Mesendoderm (in vitro differentiated cells): ENCODE data around the gene ZNF503.

Experiments used
- DNase-seq: peaks from one replicate; pipeline ENCODE4 v3.0.0; 2013
- H2AK5ac ChIP-seq: 2 replicates; pipeline ENCODE4 v1.6.1; 2013; ENCODE audit warnings: low read length, inconsistent platforms
- H2BK120ac ChIP-seq: 2 replicates; pipeline ENCODE4 v1.6.1; 2013; ENCODE audit warnings: low read depth, mild to moderate bottlenecking, low read length, moderate library complexity, mixed read lengths
- H2BK15ac ChIP-seq: replicated peaks from 2 replicates; pipeline ENCODE4 v1.6.1; 2013; ENCODE audit warnings: low read depth, mild to moderate bottlenecking, moderate library complexity
- H2BK5ac ChIP-seq: 2 replicates; pipeline ENCODE4 v1.6.1; 2013; ENCODE audit warnings: low read length, inconsistent platforms
- H3K18ac ChIP-seq: 2 replicates; pipeline ENCODE4 v1.6.1; 2013; ENCODE audit warnings: mild to moderate bottlenecking, low read length, mixed read lengths
- H3K23ac ChIP-seq: one replicate; pipeline ENCODE4 v1.6.1; 2013; ENCODE audit warnings: low read length
- H3K27ac ChIP-seq: 2 replicates; pipeline ENCODE4 v1.5.1; 2013; ENCODE audit warnings: low read depth, mild to moderate bottlenecking, inconsistent platforms, low read length, moderate library complexity
- H3K27me3 ChIP-seq: 2 replicates; pipeline ENCODE4 v1.6.1; 2013; ENCODE audit warnings: low read length, control low read depth, mild to moderate bottlenecking, inconsistent platforms; ENCODE audit not compliant: insufficient read depth, poor library complexity
- H3K36me3 ChIP-seq: 2 replicates; pipeline ENCODE4 v1.6.1; 2013; ENCODE audit warnings: low read length, inconsistent platforms; ENCODE audit not compliant: control insufficient read depth, insufficient read depth
- H3K4ac ChIP-seq: one replicate; pipeline ENCODE4 v1.6.1; 2013; ENCODE audit warnings: low read depth, mild to moderate bottlenecking, low read length, moderate library complexity
- H3K4me1 ChIP-seq: 2 replicates; pipeline ENCODE4 v1.6.1; 2013; ENCODE audit warnings: low read depth, low read length, inconsistent platforms; ENCODE audit not compliant: control insufficient read depth
- H3K4me2 ChIP-seq: 2 replicates; pipeline ENCODE4 v1.6.1; 2013; ENCODE audit warnings: low read length
- H3K4me3 ChIP-seq: 2 replicates; pipeline ENCODE4 v1.5.1; 2013; ENCODE audit warnings: mild to moderate bottlenecking, low read length
- H3K56ac ChIP-seq: one replicate; pipeline ENCODE4 v1.6.1; 2013; ENCODE audit warnings: low read length
- H3K79me1 ChIP-seq: 2 replicates; pipeline ENCODE4 v1.6.1; 2013; ENCODE audit warnings: low read length, inconsistent platforms
- H3K79me2 ChIP-seq: 2 replicates; pipeline ENCODE4 v1.6.1; 2013; ENCODE audit warnings: mild to moderate bottlenecking, low read length; ENCODE audit not compliant: control insufficient read depth, insufficient read depth
- H3K9ac ChIP-seq: 2 replicates; pipeline ENCODE4 v1.6.1; 2013; ENCODE audit warnings: low read length, inconsistent platforms
- H4K5ac ChIP-seq: one replicate; pipeline ENCODE4 v1.6.1; 2013; ENCODE audit warnings: low read length
- H4K8ac ChIP-seq: one replicate; pipeline ENCODE4 v1.6.1; 2013; ENCODE audit warnings: low read depth, mild to moderate bottlenecking, control low read depth, low read length, moderate library complexity
- WGBS: extraction: QIAGEN DNeasy Blood & Tissue Kit; methylation state at CpG from one replicate; pipeline ENCODE4 v1.1.7; 2013; ENCODE audit warnings: low lambda C conversion rate, missing lambda C conversion rate; ENCODE audit not compliant: insufficient coverage; ENCODE audit errors: extremely low coverage; 5-methylcytosine and 5-hydroxymethylcytosine counted together

ZNF503 gene

GRCh38 chr10:75430000-75430763 lies 28.6 kb upstream of the ZNF503 start:
- H3K4me1 ChIP-seq, result peaks cover 13% of the 10 kb centered on the region
- H3K4me2 ChIP-seq, result no peak overlapping the region
- H2BK5ac ChIP-seq, result no peak overlapping the region
- DNase-seq, result peak; percentile 90
- H4K5ac ChIP-seq, result no peak overlapping the region
- H3K36me3 ChIP-seq, result no peaks in the 10 kb centered on the region
- H3K23ac ChIP-seq, result no peak overlapping the region
- H3K56ac ChIP-seq, result no peak overlapping the region
- H2AK5ac ChIP-seq, result no peak overlapping the region
- H3K27ac ChIP-seq, result no peak overlapping the region
- no peak overlapping the region for H2BK15ac ChIP-seq
- no peak overlapping the region for H2BK120ac ChIP-seq
- no peak overlapping the region for H3K18ac ChIP-seq
- H3K27me3 ChIP-seq, result peaks cover 35% of the 10 kb centered on the region
- H3K9ac ChIP-seq, result no peak overlapping the region
- no CpG with 5 or more reads among the region's 9 CpGs for WGBS
- H3K4ac ChIP-seq, result no peak overlapping the region
- no peak overlapping the region for H3K4me3 ChIP-seq
- H3K79me1 ChIP-seq, result no peaks in the 10 kb centered on the region
- H4K8ac ChIP-seq, result no peak overlapping the region
- no peaks in the 10 kb centered on the region for H3K79me2 ChIP-seq

- Histone ChIP-seq H2BK15ac (no peak overlapping the region), H2BK5ac (no peak overlapping the region), H2AK5ac (no peak overlapping the region), H3K56ac (no peak overlapping the region), H3K79me1 (no peaks in the 10 kb centered on the region), H4K5ac (no peak overlapping the region), H4K8ac (no peak overlapping the region), H3K36me3 (no peaks in the 10 kb centered on the region), H3K4ac (no peak overlapping the region), H3K27me3 (peaks cover 31% of the 10 kb centered on the region), H3K23ac (no peak overlapping the region), H3K9ac (no peak overlapping the region), H3K18ac (no peak overlapping the region), H3K4me3 (no peak overlapping the region), H3K4me2 (no peak overlapping the region), H3K27ac (no peak overlapping the region), H2BK120ac (no peak overlapping the region), H3K4me1 (peaks cover 13% of the 10 kb centered on the region), H3K79me2 (no peaks in the 10 kb centered on the region)
- DNase-seq, result no peak
- no CpG with 5 or more reads among the region's 5 CpGs for WGBS
These were observed 27.7 kb upstream of the ZNF503 start for GRCh38 chr10:75429159-75429827.

GRCh38 chr10:75428434-75429158 lies 27.0 kb upstream of the ZNF503 start:
- Histone ChIP-seq H3K23ac (no peak overlapping the region), H3K4me3 (no peak overlapping the region), H4K8ac (no peak overlapping the region), H2BK5ac (no peak overlapping the region), H2AK5ac (no peak overlapping the region), H3K4ac (no peak overlapping the region), H3K9ac (no peak overlapping the region), H3K27ac (no peak overlapping the region), H2BK120ac (no peak overlapping the region), H3K27me3 (peaks cover 25% of the 10 kb centered on the region), H3K36me3 (no peaks in the 10 kb centered on the region), H3K4me2 (no peak overlapping the region), H4K5ac (no peak overlapping the region), H3K79me2 (no peaks in the 10 kb centered on the region), H3K4me1 (peaks cover 13% of the 10 kb centered on the region), H3K79me1 (no peaks in the 10 kb centered on the region), H3K18ac (no peak overlapping the region), H3K56ac (no peak overlapping the region), H2BK15ac (no peak overlapping the region)
- no peak for DNase-seq
- WGBS, result no CpG with 5 or more reads among the region's 9 CpGs

DNA sequence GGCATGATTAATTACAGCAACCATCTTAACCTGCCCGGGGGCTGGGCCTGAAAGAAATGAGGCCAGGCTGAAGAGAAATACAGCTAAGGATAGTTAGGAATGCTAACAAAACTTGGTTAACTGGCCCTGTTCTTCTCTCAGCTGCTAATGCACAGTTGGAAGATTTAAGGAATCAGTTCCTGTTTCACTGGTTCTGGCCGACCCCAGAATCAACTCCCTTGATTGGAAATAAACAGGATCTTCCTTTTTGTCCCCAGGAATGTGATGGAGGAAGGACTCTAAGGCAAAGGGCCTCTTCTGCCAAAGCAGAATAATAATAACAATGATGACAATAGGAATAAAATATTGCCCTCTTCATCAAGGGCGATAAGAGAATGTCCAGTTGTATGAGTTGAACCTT lies 26.4 kb upstream of the ZNF503 start:
- Histone ChIP-seq H2AK5ac (no peak overlapping the region), H3K79me1 (no peaks in the 10 kb centered on the region), H3K4ac (no peak overlapping the region), H3K23ac (no peak overlapping the region), H3K79me2 (no peaks in the 10 kb centered on the region), H3K27ac (no peak overlapping the region), H3K56ac (no peak overlapping the region), H3K36me3 (no peaks in the 10 kb centered on the region), H3K4me3 (no peak overlapping the region), H2BK5ac (no peak overlapping the region), H2BK120ac (no peak overlapping the region), H3K9ac (no peak overlapping the region), H3K27me3 (peaks cover 21% of the 10 kb centered on the region), H2BK15ac (no peak overlapping the region), H4K5ac (no peak overlapping the region), H4K8ac (no peak overlapping the region), H3K4me1 (peaks cover 11% of the 10 kb centered on the region), H3K4me2 (no peak overlapping the region), H3K18ac (no peak overlapping the region)
- no CpG with 5 or more reads among the region's 3 CpGs for WGBS
- DNase-seq, result no peak

DNA sequence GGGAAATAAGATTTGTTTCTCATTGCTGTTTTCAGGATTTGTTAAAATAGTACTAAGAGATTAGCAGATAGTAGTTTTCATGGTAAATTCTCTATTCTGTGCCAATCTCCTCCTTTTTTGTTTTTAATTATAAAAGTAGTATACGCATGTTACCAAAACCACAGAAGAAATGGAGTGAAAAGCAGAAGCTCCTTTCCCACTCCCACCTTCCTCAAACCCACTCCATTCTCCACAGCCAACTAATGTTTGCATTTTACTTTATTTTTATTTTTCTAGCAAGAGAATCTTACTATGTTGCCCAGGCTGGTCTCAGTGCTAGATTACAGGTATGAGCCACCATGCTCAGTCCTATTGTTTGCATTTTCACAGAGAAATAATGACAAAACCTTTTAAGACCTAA lies 25.3 kb upstream of the ZNF503 start:
- H3K9ac ChIP-seq, result no peak overlapping the region
- H3K79me1 ChIP-seq, result no peaks in the 10 kb centered on the region
- H3K79me2 ChIP-seq, result no peaks in the 10 kb centered on the region
- no peak overlapping the region for H4K5ac ChIP-seq
- no peaks in the 10 kb centered on the region for H3K36me3 ChIP-seq
- H3K4me1 ChIP-seq, result peaks cover 9% of the 10 kb centered on the region
- no peak overlapping the region for H3K27ac ChIP-seq
- no peak overlapping the region for H2BK15ac ChIP-seq
- no peak overlapping the region for H3K4ac ChIP-seq
- no peak overlapping the region for H3K23ac ChIP-seq
- no peak overlapping the region for H2BK5ac ChIP-seq
- H4K8ac ChIP-seq, result no peak overlapping the region
- H2BK120ac ChIP-seq, result no peak overlapping the region
- H3K18ac ChIP-seq, result no peak overlapping the region
- no peak for DNase-seq
- H3K27me3 ChIP-seq, result peaks cover 13% of the 10 kb centered on the region
- no peak overlapping the region for H3K4me2 ChIP-seq
- no peak overlapping the region for H3K4me3 ChIP-seq
- H2AK5ac ChIP-seq, result no peak overlapping the region
- no CpG with 5 or more reads among the region's 1 CpG for WGBS
- H3K56ac ChIP-seq, result no peak overlapping the region
